ENCODE measurements around the gene SORCS2. TPM values are rescaled to one million over a fixed set of nuclear protein-coding genes. Genes with fewer than 3 reads are reported as not detected.

SORCS2 gene
- total RNA-seq, 2 donors from 2014 or later = 0.54 to 0.74 TPM

DNA sequence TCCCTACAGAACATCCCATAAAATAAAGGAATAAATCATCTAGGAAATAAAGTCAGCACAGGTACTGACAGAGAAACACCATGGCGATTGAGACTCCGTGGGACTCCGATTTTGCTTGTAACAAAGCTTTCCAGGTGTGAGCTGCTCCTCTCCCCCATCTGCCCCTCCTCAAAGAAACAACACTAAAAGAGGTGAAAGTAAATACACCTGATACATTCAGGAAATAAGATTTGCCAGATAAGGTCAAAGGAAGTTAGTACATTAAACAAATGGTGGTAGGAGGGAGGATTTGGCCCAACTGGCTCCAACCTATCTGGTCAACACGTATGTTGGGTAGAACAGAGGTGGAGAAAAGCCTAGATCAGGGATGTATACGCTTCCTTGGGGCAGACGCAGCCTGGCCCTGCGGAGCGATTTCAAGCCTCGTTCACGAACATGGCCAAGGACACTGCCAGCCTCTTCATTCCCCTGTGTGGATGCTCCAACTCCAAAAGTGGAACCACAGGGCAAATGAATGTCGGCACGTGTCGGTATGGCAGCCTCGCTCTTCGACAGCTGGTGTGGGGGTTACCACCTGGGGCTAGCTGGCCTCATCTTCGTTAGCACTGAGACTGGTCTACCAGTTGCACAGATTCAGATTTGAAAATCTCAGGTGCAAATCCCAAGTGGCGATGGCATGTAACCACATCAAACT, 584.8 kb downstream of the SORCS2 start:
- Histone ChIP-seq H3K4me1 (peaks cover 7% of the 10 kb centered on the region), H3K9me3 (no peaks in the 10 kb centered on the region), H3K27me3 (no peaks in the 10 kb centered on the region), H3K27ac (peak overlapping the region; percentile 19), H3K36me3 (peaks cover 11% of the 10 kb centered on the region), H3K4me3 (no peak overlapping the region), H3K9ac (ENCODE audit: low read depth in 2 of 2, low read length in 2 of 2) (no peak overlapping the region)
- intact Hi-C loops (cut with DNase I) = no loop called here
- TF ChIP-seq, protein P1, sequence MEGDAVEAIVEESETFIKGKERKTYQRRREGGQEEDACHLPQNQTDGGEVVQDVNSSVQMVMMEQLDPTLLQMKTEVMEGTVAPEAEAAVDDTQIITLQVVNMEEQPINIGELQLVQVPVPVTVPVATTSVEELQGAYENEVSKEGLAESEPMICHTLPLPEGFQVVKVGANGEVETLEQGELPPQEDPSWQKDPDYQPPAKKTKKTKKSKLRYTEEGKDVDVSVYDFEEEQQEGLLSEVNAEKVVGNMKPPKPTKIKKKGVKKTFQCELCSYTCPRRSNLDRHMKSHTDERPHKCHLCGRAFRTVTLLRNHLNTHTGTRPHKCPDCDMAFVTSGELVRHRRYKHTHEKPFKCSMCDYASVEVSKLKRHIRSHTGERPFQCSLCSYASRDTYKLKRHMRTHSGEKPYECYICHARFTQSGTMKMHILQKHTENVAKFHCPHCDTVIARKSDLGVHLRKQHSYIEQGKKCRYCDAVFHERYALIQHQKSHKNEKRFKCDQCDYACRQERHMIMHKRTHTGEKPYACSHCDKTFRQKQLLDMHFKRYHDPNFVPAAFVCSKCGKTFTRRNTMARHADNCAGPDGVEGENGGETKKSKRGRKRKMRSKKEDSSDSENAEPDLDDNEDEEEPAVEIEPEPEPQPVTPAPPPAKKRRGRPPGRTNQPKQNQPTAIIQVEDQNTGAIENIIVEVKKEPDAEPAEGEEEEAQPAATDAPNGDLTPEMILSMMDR (IDR thresholded peaks at IDR 0.05) = no peak
- no peak for DNase-seq

DNA sequence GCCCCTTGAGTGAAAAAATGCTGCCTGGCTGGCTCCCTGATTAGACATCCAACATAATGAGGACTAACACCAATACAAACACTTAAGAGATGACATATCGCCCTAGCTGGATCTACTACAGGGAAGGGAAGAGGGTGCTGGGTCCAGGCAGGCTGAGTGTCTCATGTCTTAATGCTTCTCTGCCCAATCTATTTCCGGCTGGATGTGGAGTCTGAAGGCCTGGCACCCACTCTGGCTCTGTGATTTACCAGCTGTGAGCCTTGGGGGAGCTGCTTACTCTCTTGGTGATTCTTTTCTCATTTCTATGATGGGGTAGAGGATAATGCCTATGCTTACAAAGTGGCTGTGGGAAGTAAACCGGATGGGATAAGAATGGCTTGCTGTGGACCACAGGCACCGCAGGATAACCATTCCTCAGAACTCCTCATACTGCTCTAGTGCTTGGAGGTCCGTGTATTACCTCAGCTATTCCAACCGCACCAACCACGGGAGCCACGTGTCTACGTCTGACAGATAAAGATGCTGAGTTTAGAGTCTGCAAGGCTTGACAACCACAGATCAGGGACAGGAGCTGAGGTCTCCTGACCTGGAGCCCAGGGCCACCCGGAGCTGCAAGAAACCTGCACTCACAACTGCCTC, 585.7 kb downstream of the SORCS2 start:
- Histone ChIP-seq H3K9ac (ENCODE audit: low read depth in 2 of 2, low read length in 2 of 2) (no peak overlapping the region), H3K4me1 (peaks cover 3% of the 10 kb centered on the region), H3K4me3 (no peak overlapping the region), H3K27ac (peak overlapping the region; percentile 45), H3K9me3 (no peaks in the 10 kb centered on the region), H3K27me3 (no peaks in the 10 kb centered on the region), H3K36me3 (peaks cover 11% of the 10 kb centered on the region)
- intact Hi-C loops (cut with DNase I) = no loop called here
- no peak for DNase-seq
- TF ChIP-seq, protein P1 (IDR thresholded peaks at IDR 0.05) = no peak

DNA sequence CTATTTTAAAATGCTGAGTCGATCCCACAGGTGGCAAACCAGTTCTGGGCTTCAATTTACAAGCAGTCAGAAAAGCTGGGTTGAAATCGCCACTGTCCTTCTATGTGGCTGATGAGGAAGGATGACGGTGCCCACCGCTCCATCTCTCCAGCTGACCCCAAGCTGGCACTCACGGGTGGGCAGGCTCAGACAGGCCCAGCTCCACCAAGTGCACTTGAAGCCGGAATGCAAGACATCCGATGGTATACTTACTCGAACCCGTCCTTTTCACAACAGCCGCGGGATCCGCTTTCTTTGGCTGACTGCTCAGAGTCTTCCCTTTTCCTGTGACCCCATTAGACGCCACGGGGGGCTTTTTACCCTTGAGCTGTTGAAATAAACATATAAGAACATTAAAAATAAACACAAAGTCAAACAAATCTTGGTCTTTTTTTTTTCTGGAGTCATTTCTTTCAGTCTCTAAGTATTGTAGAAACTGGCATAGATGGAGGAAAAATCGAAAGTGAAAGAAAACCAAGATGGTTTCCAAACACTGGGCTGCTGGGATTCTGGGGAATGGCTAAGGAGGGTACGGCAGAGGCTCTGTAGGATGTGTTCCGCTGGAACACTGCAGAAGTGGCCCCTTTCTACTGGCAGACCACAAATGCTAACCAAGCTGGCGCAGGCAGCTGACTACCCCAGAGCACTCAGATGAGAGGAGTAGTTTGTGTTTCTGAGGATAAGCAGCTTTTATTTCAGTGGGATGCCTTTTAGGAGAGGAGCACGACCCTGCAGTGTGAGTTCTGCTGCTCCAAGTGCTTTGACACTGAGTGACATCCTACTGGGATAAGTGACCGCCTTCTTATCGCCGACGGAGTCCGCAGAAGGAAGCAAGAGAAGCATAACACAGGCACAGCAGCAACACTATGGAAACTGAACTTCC, 586.4 kb downstream of the SORCS2 start:
- no peak overlapping the region for H3K9ac ChIP-seq (ENCODE audit: low read depth in 2 of 2, low read length in 2 of 2)
- TF ChIP-seq, protein P1 (IDR thresholded peaks at IDR 0.05) = no peak
- DNase-seq = no peak
- no peak overlapping the region for H3K4me3 ChIP-seq
- peak overlapping the region; percentile 45 for H3K27ac ChIP-seq
- H3K36me3 ChIP-seq = peaks cover 11% of the 10 kb centered on the region
- no peaks in the 10 kb centered on the region for H3K9me3 ChIP-seq
- no peaks in the 10 kb centered on the region for H3K27me3 ChIP-seq
- peaks cover 3% of the 10 kb centered on the region for H3K4me1 ChIP-seq
- intact Hi-C loops (cut with DNase I) = no loop called here

DNA sequence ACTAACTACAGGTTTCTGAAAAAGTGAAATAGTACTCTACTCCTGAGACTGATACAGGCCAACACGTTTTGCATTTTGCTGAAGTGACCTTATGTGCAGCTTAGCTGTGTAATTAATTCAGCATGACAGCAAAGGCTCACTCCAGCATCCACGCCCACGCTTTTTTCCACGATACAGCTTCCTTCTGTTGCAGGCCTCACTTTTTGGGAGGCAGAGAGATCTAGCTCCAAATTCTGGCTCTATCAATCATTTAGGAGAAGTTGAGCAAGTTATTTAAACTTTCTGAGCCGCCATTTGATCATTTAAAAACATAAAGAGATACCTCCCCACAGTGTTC, 587.1 kb downstream of the SORCS2 start:
- no peak overlapping the region for H3K4me3 ChIP-seq

More for the DNA sequence above, 587.1 kb downstream of the SORCS2 start:
- H3K36me3 ChIP-seq = peaks cover 5% of the 10 kb centered on the region
- no peaks in the 10 kb centered on the region for H3K4me1 ChIP-seq
- TF ChIP-seq, protein P1 (IDR thresholded peaks at IDR 0.05) = no peak
- H3K27ac ChIP-seq = peak overlapping the region; percentile 45
- H3K9ac ChIP-seq (ENCODE audit: low read depth in 2 of 2, low read length in 2 of 2) = no peak overlapping the region
- no peaks in the 10 kb centered on the region for H3K27me3 ChIP-seq
- no peak for DNase-seq
- intact Hi-C loops (cut with DNase I) = no loop called here
- H3K9me3 ChIP-seq = no peaks in the 10 kb centered on the region
